HEK293 (cell line): Measurements from ENCODE around the gene USE1.

Source experiments
- CTCF ChIA-PET: fragments of 350-600 bp; formaldehyde crosslinking; extraction: SDS; loops from one replicate; lab custom pipeline; 2021; ENCODE audit warnings: antibody characterized with exemption; lab: Yijun Ruan, JAX
- POLR2A ChIA-PET: fragments of 300-600 bp; formaldehyde crosslinking; extraction: SDS; loops from one replicate; lab custom pipeline; 2020; ENCODE audit warnings: antibody characterized with exemption, inconsistent platforms; lab: Yijun Ruan, JAX
- H3K27ac ChIP-seq: fragments of 200-500 bp; sonication (Bioruptor generic); 2 replicates; pipeline ENCODE4 v1.5.1; 2014; ENCODE audit warnings: low read depth, low read length, control low read depth, inconsistent platforms; ENCODE audit errors: extremely low read depth
- H3K36me3 ChIP-seq, 2 experiments: fragments of 200-500 bp in 1 of 2; sonication (Bioruptor generic) in 1 of 2; 1 replicate in 1 of 2; 2 replicates in 1 of 2; pipeline ENCODE4 v1.5.1; 2014 to 2017; ENCODE audit warnings: inconsistent platforms in 2 of 2, low read length in 2 of 2; ENCODE audit not compliant: control insufficient read depth in 2 of 2, insufficient read depth in 1 of 2
- H3K4me1 ChIP-seq: fragments of 200-500 bp; sonication (Bioruptor generic); 2 replicates; pipeline ENCODE4 v1.5.1; 2014; ENCODE audit warnings: mild to moderate bottlenecking, low read length, inconsistent platforms; ENCODE audit not compliant: control insufficient read depth, insufficient read depth
- H3K4me3 ChIP-seq: 2 replicates; pipeline ENCODE4 v1.5.1; 2011; ENCODE audit warnings: low read depth, mild to moderate bottlenecking, control low read depth, low read length, moderate library complexity
- H3K9me3 ChIP-seq: fragments of 200-500 bp; sonication (Bioruptor generic); 2 replicates; pipeline ENCODE4 v1.5.1; 2014; ENCODE audit warnings: low read depth, low read length, inconsistent platforms; ENCODE audit not compliant: control insufficient read depth, insufficient read depth
- IKZF3 ChIP-seq: fragments of 450-650 bp; IDR thresholded peaks from 2 replicates; pipeline ENCODE4 v1.5.0; 2018; ENCODE audit warnings: missing biosample characterization, mild to moderate bottlenecking, missing genetic modification characterization, moderate library complexity
- ZBTB48 ChIP-seq: fragments of 450-650 bp; formaldehyde crosslinking; IDR thresholded peaks from 2 replicates; pipeline ENCODE4 v1.5.1; 2016; ENCODE audit warnings: missing biosample characterization, missing genetic modification characterization
- ZFP3 ChIP-seq: fragments of 450-650 bp; formaldehyde crosslinking; IDR thresholded peaks from 2 replicates; pipeline ENCODE4 v1.5.1; 2016; ENCODE audit warnings: low read depth, missing biosample characterization, missing genetic modification characterization
- ZNF202 ChIP-seq: fragments of 450-650 bp; formaldehyde crosslinking; IDR thresholded peaks from 2 replicates; pipeline ENCODE4 v1.5.1; 2016; ENCODE audit warnings: missing biosample characterization, missing genetic modification characterization, borderline replicate concordance
- ZNF266 ChIP-seq: fragments of 450-650 bp; formaldehyde crosslinking; IDR thresholded peaks from 2 replicates; pipeline ENCODE4 v1.5.1; 2016; ENCODE audit warnings: missing biosample characterization, missing genetic modification characterization, low read depth
- ZNF292 ChIP-seq: fragments of 450-650 bp; formaldehyde crosslinking; IDR thresholded peaks from 2 replicates; pipeline ENCODE4 v1.5.1; 2016; ENCODE audit warnings: low read depth, missing biosample characterization, missing genetic modification characterization, borderline replicate concordance
- TF ChIP-seq, protein P1 (sequence below): fragments of 450-650 bp; formaldehyde crosslinking; IDR thresholded peaks from 2 replicates; pipeline ENCODE4 v1.5.1; 2016; ENCODE audit warnings: missing biosample characterization, missing genetic modification characterization
- TF ChIP-seq, protein P2 (sequence below): fragments of 450-650 bp; formaldehyde crosslinking; IDR thresholded peaks from 2 replicates; pipeline ENCODE4 v1.5.1; 2016; ENCODE audit warnings: missing biosample characterization, missing genetic modification characterization
- TF ChIP-seq, protein P3 (sequence below): fragments of 450-650 bp; formaldehyde crosslinking; IDR thresholded peaks from 2 replicates; pipeline ENCODE4 v1.5.1; 2017; ENCODE audit warnings: missing biosample characterization, missing genetic modification characterization
- TF ChIP-seq, protein P4 (sequence below): fragments of 450-650 bp; formaldehyde crosslinking; IDR thresholded peaks from 2 replicates; pipeline ENCODE4 v1.5.1; 2017; ENCODE audit warnings: missing biosample characterization, mild to moderate bottlenecking, missing genetic modification characterization, moderate library complexity

Gene USE1

DNA sequence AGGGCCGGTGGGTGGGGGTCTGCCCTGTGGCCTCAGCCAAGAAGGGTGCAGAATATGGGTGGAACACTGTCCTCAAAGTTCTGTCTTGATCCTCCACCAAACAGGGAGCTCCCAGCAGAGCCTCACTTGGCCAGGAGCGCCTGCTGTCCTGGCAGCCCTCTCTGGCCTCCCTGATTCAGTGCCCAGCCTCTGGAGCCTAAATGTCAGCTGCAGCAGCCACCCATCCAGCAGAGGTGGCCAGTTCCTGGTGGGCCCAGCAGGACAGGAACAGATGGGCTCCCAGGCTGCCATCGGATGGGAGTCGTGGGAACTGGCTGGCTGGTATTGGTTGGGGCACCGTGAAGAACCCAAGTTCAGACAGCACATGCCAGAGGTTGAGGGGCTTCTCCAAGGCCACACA is 1.8 kb upstream of the USE1 start:
- Histone ChIP-seq H3K9me3 (no peaks in the 10 kb centered on the region), H3K4me1 (no peaks in the 10 kb centered on the region), H3K36me3 (peaks cover 5 to 26% of the 10 kb centered on the region in 2 experiments; a peak in 2 of 3 replicates), H3K4me3 (no peak overlapping the region), H3K27ac (no peak overlapping the region)
- CTCF ChIA-PET: no interaction called here
- TF ChIP-seq, protein P1, sequence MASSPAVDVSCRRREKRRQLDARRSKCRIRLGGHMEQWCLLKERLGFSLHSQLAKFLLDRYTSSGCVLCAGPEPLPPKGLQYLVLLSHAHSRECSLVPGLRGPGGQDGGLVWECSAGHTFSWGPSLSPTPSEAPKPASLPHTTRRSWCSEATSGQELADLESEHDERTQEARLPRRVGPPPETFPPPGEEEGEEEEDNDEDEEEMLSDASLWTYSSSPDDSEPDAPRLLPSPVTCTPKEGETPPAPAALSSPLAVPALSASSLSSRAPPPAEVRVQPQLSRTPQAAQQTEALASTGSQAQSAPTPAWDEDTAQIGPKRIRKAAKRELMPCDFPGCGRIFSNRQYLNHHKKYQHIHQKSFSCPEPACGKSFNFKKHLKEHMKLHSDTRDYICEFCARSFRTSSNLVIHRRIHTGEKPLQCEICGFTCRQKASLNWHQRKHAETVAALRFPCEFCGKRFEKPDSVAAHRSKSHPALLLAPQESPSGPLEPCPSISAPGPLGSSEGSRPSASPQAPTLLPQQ (tag by site-specific recombination): 0 out of 2 replicates have a peak, but pooled peaks have one; percentile 44
- TF ChIP-seq, protein P2, sequence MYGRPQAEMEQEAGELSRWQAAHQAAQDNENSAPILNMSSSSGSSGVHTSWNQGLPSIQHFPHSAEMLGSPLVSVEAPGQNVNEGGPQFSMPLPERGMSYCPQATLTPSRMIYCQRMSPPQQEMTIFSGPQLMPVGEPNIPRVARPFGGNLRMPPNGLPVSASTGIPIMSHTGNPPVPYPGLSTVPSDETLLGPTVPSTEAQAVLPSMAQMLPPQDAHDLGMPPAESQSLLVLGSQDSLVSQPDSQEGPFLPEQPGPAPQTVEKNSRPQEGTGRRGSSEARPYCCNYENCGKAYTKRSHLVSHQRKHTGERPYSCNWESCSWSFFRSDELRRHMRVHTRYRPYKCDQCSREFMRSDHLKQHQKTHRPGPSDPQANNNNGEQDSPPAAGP: no peak
- POLR2A ChIA-PET: no interaction called here

DNA sequence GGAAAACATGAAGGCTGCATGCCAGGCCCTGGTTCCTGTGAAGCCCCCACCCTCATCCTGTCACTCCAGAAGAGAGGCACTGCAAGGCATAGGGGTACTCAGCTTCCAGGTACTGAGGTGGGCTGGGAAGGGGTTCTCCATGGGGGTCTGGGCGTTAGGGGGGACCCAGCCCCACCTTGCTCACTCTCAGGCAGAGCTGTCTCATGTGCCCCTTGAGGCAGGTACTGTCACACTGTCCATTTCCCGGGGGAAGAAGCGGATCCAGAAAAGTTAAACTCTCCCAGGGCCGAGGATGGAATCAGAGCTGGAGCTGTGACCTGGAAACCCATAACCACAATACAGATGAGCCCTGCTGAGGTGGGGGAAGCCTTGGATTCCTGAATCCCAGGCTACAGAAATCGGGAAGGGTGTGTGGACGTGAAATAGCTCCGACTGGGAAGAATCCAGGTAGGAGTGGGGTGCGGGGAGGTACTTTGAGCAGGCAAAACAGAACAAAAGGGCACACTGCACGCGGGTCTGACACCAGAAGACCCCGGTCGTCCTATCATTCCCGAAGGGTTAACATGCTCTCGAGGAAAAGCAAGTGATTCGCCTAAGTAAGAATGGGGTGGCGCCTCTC is 540 bp upstream of the USE1 start:
- TF ChIP-seq, protein P3, sequence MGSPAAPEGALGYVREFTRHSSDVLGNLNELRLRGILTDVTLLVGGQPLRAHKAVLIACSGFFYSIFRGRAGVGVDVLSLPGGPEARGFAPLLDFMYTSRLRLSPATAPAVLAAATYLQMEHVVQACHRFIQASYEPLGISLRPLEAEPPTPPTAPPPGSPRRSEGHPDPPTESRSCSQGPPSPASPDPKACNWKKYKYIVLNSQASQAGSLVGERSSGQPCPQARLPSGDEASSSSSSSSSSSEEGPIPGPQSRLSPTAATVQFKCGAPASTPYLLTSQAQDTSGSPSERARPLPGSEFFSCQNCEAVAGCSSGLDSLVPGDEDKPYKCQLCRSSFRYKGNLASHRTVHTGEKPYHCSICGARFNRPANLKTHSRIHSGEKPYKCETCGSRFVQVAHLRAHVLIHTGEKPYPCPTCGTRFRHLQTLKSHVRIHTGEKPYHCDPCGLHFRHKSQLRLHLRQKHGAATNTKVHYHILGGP (tag by site-specific recombination): peak; percentile 50; the same call in 1 of the 2 replicates
- TF ChIP-seq ZNF292 (tag by site-specific recombination) (no peak), IKZF3 (tag by site-specific recombination) (peak; percentile 53; the same call in 1 of the 2 replicates)
- TF ChIP-seq, all 188 proteins: peak for 2
- Histone ChIP-seq H3K4me1 (no peaks in the 10 kb centered on the region), H3K36me3 (peaks cover 5 to 31% of the 10 kb centered on the region in 2 experiments; a peak in 2 of 3 replicates), H3K9me3 (no peaks in the 10 kb centered on the region), H3K27ac (peak overlapping the region; percentile 63), H3K4me3 (peak overlapping the region; percentile 91)
- POLR2A ChIA-PET: interaction anchor here (0.8 to 2.4 kb wide), 18 partner anchors 9 to 172 kb away, joined by 3 to 61 read pairs (median 4); partner anchors contain the start of genes BABAM1, DDA1, HAUS8 and MRPL34
- CTCF ChIA-PET: interaction anchor here (0.6 to 1.5 kb wide), 7 partner anchors 9 to 935 kb away, joined by 3 to 7 read pairs (median 4); partner anchors contain the start of gene USHBP1

DNA sequence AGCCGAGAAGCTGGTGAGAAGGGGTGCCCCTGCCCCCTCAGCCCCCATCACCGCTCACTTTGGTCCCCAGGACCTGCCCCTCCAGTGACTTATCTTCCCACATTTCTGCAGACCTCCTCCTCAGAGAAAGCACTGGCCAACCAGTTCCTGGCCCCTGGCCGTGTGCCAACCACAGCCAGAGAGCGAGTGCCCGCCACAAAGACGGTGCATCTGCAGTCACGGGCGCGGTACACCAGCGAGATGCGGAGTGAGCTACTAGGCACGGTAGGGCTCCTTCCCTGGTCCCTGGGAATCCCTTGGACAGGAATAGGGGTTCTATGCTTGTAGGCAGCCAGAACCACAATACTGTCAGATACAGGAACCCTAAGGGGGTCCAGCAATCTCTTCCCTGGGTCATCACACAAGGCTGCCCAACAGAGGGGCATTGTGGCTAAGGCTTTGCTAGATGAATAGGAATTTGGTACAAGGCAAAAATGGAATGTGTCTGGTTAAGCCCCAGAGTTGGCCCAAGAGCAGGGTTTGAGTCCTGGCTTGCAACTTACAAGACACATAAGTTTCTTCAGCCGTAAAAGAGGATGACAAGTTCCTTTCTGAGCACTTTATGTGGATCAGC is 1.0 kb downstream of the USE1 start:
- POLR2A ChIA-PET: interaction anchor here (0.9 to 2.4 kb wide), 18 partner anchors 7 to 141 kb away, joined by 3 to 61 read pairs (median 4); partner anchors contain the start of genes ABHD8, BABAM1, DDA1 and HAUS8
- peaks cover 5 to 30% of the 10 kb centered on the region in 2 experiments; a peak in 2 of 3 replicates for H3K36me3 ChIP-seq
- peak overlapping the region; percentile 91 for H3K4me3 ChIP-seq
- H3K27ac ChIP-seq: no peak overlapping the region
- H3K4me1 ChIP-seq: no peaks in the 10 kb centered on the region
- TF ChIP-seq ZNF202 (tag by site-specific recombination) (no peak), ZBTB48 (tag by site-specific recombination) (0 out of 2 replicates have a peak, but pooled peaks have one; percentile 19)
- TF ChIP-seq, protein P4, sequence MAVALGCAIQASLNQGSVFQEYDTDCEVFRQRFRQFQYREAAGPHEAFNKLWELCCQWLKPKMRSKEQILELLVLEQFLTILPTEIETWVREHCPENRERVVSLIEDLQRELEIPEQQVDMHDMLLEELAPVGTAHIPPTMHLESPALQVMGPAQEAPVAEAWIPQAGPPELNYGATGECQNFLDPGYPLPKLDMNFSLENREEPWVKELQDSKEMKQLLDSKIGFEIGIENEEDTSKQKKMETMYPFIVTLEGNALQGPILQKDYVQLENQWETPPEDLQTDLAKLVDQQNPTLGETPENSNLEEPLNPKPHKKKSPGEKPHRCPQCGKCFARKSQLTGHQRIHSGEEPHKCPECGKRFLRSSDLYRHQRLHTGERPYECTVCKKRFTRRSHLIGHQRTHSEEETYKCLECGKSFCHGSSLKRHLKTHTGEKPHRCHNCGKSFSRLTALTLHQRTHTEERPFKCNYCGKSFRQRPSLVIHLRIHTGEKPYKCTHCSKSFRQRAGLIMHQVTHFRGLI: peak; percentile 64; the same call in 1 of the 2 replicates
- TF ChIP-seq, all 188 proteins: peak for 2
- CTCF ChIA-PET: interaction anchor here (0.6 to 0.8 kb wide), 5 partner anchors 38 to 655 kb away, joined by 3 to 5 read pairs (median 3); partner anchors contain the start of gene MRPL34
- no peaks in the 10 kb centered on the region for H3K9me3 ChIP-seq

DNA sequence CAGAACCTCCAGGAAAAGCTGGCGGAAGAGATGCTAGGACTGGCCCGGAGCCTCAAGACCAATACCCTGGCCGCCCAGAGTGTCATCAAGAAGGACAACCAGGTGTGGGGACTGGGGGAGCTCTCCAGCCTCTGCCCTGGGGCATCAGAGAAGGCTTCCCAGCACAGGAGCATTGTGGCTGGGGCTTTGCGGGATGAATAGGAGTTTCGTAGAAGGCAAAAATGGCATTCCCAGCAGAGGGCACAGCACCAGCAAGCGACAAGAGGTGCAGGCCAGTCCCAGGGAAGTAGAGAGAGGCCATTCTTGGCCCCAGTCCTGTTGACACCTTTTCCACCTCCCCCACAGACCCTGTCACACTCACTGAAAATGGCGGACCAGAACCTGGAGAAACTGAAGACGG is 4.1 kb downstream of the USE1 start:
- POLR2A ChIA-PET: interaction anchor here (1.5 kb wide), 1 partner anchor 48 kb away, joined by 5 read pairs; the partner anchor contains the start of gene BABAM1
- no peak overlapping the region for H3K27ac ChIP-seq
- TF ChIP-seq ZNF266 (tag by site-specific recombination) (no peak), ZFP3 (tag by site-specific recombination) (peak; percentile 98)
- TF ChIP-seq, all 188 proteins: peak for 1
- CTCF ChIA-PET: no interaction called here
- H3K36me3 ChIP-seq: peaks cover 5 to 21% of the 10 kb centered on the region in 2 experiments; a peak in 2 of 3 replicates
- H3K4me3 ChIP-seq: no peak overlapping the region
- H3K4me1 ChIP-seq: no peaks in the 10 kb centered on the region
- H3K9me3 ChIP-seq: no peaks in the 10 kb centered on the region
